T-helper 1 cell treated with Interleukin-12 subunit alpha and Interleukin-12 subunit beta and Interleukin-4 antibody, amounts not matched to agents 30 ng/mL and 1 ng/mL, for 36 hours (primary cell): ENCODE measurements around the gene TRABD2A. TPM values are rescaled to one million over a fixed set of nuclear protein-coding genes. Genes with fewer than 3 reads are reported as not detected.

Experiments
- intact Hi-C: fragments of 100-400 bp; cut with micrococcal nuclease; formaldehyde crosslinking; loops from one replicate; pipeline ENCODE4 v1.15.1; 2024
- total RNA-seq: library from RNA; stranded (reverse); gene quantifications from 2 replicates; pipeline ENCODE4 v1.2.3, GENCODE V29; 2022

The TRABD2A gene
- total RNA-seq, 1 donor from 2014 or later: 66.6 TPM

- intact Hi-C loops: loop anchor here (2.0 kb wide), 3 partner anchors 14 to 50 kb away; partner anchors contain the start of gene TRABD2A
Observed at GRCh38 chr2:84832772-84833461, 48.0 kb downstream of the TRABD2A start.

DNA sequence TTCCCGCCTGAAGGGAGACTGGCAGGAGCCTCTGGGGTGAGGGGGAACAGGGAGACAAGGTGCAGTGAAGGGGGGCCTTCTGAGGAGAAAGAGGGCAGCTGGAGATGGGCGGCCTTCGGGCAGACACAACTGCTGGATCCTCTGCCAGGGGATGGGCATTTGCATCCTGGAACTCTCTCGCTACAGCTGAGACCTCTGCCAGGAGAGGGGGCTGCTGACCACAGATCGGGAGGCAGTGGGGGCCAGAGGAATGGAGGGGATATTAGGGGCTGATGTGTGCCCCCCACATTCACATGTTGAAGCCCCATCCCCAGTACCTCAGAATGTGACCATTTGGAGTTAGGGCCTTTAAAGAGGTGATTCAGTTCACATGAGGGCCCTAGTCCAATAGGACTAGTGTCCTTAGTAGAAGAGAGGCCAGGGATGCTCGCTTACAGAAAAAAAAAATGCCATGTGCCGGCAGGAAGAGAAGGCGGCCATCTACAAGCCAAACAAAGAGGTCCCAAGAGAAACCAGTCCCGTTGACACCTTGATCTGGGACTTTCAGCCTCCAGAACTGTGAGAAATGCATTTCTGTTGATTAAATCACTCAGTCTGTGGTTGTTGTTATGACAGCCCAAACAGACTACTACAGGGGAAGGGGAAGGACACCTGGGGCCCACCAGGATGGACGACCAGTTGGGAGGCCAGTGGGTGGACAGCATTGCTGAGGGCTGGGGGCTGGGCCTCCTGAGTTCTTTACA, 50.0 kb downstream of the TRABD2A start:
- intact Hi-C loops: no loop called here

- intact Hi-C loops: no loop called here
Observed at GRCh38 chr2:84830095-84830494, 50.8 kb downstream of the TRABD2A start.

- intact Hi-C loops: no loop called here
Observed at GRCh38 chr2:84829693-84830092, 51.2 kb downstream of the TRABD2A start.

GRCh38 chr2:84827978-84828575, 52.8 kb downstream of the TRABD2A start:
- intact Hi-C loops: no loop called here

- intact Hi-C loops: no loop called here
Observed at GRCh38 chr2:84823788-84824187, 57.1 kb downstream of the TRABD2A start.

DNA sequence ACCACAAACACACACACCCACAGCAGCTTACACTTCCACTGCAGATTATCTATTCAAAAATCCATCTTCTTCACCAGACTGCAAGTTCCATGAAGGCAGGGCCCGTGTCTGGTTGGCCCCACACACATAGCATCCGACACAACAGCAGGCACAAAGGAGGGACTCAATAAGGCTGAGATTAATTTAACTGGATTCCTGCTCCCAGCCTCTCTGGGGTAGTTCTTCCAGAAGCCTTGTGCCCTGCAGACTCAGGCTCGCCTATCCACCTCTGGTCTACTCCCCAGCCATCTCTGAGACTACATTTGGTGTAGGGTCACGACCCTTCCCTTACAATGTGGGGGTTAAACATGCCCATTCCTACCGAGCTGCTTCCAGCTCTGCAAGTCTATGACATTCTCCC, 57.7 kb downstream of the TRABD2A start:
- intact Hi-C loops: no loop called here

GRCh38 chr2:84821806-84822205, 59.1 kb downstream of the TRABD2A start:
- intact Hi-C loops: no loop called here

- intact Hi-C loops: loop anchor here (1.0 kb wide), 2 partner anchors 29 to 35 kb away; no protein-coding TSS in a partner anchor
Observed at GRCh38 chr2:84817239-84817655, 63.6 kb downstream of the TRABD2A start.

DNA sequence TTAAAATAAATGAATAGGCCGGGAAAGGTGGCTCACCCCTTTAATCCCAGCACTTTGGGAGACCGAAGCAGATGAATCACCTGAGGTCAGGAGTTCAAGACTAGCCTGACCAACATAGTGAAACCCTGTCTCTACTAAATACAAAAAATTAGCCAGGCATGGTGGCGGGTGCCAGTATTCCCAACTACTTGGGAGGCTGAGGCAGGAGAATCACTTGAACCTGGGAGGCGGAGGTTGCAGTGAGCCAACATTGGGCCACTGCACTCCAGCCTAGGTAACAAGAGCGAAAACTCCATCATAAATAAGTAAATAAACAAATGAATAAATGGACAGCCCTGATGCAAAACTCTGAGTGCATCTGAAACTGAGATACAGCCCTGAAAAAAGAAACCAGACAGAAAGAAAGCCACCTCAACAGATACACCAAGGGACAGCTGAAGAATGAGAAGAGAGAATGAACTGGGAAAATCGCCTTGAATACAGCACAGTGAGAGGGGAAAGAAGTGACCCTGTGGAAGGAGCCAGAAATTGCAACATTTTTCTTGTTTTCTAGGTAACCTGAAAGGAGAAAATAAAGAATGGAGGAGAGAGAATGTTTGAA, 64.4 kb downstream of the TRABD2A start:
- intact Hi-C loops: loop anchor here (1.0 kb wide), 2 partner anchors 30 to 34 kb away; no protein-coding TSS in a partner anchor

DNA sequence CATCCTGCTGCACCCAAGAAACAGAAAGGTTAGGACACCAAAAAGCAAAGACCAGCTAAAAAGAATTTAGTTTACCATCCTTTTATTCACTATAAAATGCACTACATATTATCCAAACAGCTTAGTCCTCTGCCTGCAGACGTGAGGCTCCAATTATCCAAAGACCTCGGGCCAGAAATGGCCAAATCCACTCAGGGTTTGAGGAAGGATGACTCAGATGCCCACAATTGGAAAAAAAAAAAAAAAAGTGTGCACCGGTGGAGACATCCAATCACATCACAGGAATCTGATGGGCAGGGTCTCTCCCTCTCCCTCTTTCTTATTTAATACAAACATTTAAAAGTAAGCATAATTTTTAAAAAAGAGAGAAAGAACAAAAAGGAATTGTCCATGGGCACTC, 65.7 kb downstream of the TRABD2A start:
- intact Hi-C loops: no loop called here

- intact Hi-C loops: no loop called here
Observed at GRCh38 chr2:84811839-84812431, 68.9 kb downstream of the TRABD2A start.

DNA sequence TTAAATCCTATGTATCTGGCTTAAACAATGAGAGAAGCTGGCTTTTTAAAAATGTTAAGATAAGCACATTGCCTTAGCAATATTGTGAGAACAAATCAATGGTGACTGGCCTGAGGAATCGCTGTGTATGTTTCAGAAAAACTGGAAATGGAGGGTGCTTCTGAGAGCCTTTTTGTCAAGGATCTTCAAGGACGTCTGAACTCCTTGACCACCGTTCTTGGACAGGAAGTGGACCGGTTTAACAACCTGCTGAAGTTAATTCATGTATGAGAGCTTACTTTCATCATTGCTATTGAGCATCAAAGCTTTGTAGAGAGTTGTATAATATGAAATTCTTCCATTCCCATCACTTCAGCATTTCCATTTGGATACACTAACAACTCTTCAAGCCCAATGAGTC, 72.6 kb downstream of the TRABD2A start:
- intact Hi-C loops: no loop called here

GRCh38 chr2:84807063-84807485, 73.8 kb downstream of the TRABD2A start:
- intact Hi-C loops: no loop called here

DNA sequence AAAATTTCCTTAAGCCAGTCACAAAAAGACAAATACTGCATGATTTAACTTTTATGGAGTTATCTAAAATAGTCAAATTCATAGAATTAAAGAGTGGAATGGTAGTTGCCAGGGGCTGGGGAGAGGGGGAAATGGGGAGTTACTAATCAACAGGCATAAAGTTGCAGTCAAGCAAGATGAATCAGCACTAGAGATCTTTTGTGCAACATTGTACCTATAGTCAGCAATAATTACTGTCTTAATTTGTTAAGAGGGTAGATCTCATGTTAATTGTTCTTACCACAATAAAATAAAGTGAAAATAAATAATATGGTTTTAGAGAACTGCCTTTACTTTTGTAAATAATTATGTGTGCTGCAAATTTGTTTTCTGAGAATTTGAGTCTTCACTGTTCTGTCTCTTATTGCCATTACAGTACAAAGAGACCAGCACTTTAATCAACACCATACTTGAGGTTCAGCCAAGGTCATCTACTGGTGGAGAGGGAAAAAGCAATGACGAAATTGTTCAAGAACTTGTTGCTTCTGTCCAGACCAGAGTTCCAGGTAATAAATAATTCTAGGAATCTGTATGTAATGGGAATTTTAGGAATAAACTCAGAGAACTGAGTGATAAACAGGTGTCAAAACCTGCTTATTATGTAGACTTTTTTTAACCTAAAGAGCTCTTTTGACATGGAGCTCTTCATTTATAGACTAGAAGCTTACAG, 75.5 kb downstream of the TRABD2A start:
- intact Hi-C loops: no loop called here

DNA sequence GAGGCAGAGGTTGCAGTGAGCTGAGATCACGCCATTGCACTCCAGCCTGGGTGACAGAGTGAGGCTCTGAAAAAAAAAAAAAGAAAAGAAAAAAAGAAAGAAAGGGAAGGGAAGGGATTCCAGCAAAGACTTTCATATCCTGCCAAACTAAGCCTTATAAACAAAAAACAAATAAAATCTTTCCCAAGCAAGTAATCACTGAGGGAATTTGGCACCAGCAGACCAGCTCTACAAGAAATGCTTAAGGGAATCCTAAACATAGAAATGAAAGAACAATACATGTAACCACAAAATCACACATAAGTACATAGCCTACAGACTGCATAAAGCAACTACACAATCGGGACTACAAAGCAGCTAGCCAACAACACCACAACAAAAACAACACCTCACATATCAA, 79.1 kb downstream of the TRABD2A start:
- intact Hi-C loops: no loop called here

- intact Hi-C loops: loop anchor here (1.0 kb wide), 1 partner anchor 17 kb away; no protein-coding TSS in a partner anchor
Observed at GRCh38 chr2:84800194-84800805, 80.6 kb downstream of the TRABD2A start.

DNA sequence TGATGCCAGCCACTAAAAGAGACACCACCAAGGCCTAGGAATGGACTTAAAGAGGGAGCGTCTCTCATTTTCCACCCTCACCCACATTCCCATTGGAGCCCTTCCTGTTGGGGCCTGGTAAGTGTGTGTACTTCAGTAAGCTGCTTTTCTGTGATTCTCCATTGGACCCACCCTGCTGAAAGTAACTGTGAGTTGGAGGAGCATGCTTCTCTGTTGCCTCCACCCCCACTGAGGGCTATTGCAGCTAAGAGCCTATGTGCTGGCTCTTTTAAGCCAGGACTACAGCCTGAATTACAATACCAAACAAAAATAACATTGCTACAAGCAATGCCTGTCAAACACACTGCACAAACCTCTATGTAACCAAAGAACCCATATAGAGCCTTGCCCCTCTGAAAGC, 81.1 kb downstream of the TRABD2A start:
- intact Hi-C loops: loop anchor here (1.0 kb wide), 1 partner anchor 16 kb away; no protein-coding TSS in a partner anchor

- intact Hi-C loops: loop anchor here (2.0 kb wide), 1 partner anchor 14 kb away; no protein-coding TSS in a partner anchor
Observed at GRCh38 chr2:84797271-84797670, 83.6 kb downstream of the TRABD2A start.

DNA sequence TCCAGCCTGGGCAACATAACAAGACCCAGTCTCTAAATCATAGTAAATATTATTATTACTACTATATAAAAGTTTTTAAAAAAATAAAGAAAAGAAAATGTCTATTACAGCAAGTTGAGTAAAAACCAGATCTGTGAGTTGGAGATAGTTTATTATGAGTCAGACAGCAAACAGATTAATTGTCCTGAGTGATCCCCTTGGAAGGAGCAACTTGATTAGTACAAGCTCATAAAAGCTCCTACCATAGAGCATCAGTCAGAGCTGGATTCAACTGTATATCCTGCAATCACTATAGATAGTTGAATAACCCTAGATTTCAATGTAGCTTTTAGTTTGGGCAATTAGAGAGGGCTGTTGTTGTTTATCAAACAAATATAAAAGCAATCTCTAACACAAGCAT, 84.1 kb downstream of the TRABD2A start:
- intact Hi-C loops: loop anchor here (2.0 kb wide), 1 partner anchor 14 kb away; no protein-coding TSS in a partner anchor
